ENCODE measurements around the gene RRM2.
"Not testable (repeated sequence)": the region's sequence is repeated elsewhere in the genome, so short reads cannot be mapped to it uniquely, and the experiment has no call there.

Gene RRM2

DNA sequence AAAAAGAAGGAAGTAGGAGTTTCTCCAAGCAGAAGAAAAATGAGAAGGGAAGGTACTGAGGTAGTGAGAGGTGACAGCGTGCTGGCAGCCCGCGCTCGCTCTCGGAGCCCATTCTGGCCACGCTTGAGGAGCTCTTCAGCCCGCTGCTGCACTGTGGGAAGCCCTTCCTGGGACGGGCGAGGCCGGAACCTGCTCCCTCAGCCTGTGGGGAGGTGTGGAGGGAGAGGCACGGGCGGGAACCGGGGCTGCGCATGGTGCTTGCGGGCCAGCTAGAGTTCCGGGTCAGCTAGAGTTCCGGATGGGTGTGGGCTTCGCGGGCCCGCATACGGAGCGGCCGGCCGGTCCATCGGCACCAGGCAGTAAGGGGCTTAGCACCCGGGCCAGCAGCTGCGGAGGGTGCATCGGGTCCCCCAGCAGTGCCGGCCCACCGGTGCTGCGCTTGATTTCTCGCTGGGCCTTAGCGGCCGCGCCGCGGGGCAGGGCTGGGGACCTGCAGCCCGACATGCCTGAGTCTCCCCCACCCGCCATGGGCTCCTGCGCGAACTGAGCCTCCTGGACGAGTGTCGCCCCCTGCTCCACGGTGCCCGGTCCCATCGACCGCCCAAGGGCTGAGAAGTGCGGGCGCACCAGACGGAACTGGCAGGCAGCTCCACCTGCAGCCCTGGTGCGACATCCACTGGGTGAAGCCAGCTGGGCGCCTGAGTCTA, 31.2 kb upstream of the RRM2 start:
- no peak for DNase-seq (ENCODE audit: low read depth)

- DNase-seq (ENCODE audit: low read depth) = not testable (repeated sequence)
These were observed 30.7 kb upstream of the RRM2 start for GRCh38 chr2:10091889-10092244.

- DNase-seq (ENCODE audit: low read depth) = no peak
These were observed 28.2 kb upstream of the RRM2 start for GRCh38 chr2:10094271-10094814.

GRCh38 chr2:10095175-10095574, 27.4 kb upstream of the RRM2 start:
- no peak for DNase-seq (ENCODE audit: low read depth)

DNA sequence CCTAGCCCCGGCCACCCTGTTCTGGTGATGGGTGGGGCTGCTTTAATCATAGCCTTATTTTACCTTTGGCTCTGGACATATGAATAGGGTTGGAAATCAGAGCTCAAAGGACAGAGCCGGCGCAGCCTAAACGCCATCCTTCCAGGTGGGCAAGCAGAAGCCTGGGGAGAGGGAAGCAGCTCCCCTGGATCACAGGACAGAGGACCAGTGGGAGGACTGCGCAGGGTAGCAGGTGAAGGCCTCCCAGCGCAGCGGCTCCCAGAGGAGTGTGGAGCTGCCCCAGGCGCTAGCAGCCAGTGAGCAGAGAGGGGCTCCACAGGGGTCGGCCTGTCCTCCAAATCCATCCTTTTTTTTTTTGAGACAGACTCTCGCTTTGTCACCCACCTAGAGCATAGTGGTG, 25.9 kb upstream of the RRM2 start:
- DNase-seq (ENCODE audit: low read depth) = no peak

DNA sequence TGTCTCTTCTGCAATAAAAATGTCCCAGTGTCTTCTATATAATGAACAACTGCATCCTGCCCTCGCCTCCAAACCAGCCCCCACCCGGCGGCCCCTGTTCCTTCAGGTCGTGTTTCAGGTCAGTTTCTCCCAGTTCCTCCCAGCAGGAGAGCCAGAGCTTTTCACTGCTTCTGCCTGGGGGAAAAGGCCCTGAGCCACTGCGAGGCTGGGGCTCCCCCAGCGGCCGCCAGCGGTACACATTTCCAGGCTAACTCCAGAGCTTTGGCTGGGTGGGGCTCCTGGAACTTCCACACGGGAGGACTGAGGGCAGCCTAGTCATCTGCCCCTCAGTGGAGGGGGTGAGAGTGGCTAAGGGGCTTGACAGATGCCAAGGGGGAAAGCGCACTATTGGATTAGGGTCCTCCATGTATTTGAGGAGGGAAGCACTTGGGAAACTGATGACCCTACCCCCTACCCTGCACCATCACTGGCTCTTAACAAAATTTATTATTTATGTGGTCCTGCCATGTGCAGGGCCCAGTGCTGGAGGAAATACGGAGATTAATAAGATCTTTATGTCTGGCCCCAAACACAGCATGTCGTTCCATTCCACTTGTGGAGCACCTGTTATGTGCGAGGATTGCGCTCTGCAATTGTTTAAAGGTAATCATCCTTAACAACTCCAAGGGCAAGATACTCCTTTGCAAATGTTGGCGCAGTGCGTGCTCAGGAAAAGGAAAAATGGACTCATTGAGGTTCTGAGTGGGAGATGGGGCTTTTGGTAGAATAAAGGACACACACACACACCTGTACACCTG, 25.0 kb upstream of the RRM2 start:
- no peak for DNase-seq (ENCODE audit: low read depth)

GRCh38 chr2:10101491-10101890, 21.0 kb upstream of the RRM2 start:
- no peak for DNase-seq (ENCODE audit: low read depth)

DNA sequence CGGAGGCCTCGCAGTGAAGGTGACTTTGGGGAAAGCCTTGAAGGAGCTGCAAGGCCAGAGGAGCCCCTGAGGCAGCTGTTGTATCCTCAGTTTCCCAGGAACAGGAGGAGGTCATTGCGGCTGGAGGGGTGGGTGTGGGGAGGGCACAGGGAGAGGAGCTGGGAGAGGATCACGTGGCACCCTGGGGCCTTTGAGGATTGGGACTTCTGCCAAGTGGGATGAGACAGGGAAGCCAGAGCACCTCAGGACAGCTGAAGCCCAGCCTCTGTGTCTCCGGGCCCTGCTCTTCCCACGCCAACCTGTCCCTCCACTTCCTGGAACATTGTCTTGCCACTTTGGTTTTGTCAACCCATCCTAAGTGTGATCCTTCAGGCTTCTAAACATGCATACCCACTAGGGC, 19.4 kb upstream of the RRM2 start:
- no peak for DNase-seq (ENCODE audit: low read depth)

DNA sequence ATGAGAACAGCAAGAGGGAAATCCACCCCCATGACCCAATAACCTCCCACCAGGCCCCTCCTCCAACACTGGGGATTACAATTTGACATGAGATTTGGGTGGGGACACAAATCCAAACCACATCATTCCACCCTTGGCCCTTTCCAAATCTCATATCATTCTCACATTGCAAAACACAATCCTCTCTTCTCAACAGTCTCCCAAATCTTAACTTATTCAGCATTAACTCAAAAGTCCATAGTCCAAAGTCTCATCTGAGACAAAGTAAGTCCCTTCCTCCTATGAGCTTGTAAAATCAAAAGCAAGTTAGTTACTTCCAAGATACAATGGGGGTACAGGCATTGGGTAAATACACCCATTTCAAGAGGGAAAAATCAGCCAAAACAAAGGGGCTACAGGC, 17.6 kb upstream of the RRM2 start:
- not testable (repeated sequence) for DNase-seq (ENCODE audit: low read depth)

- no peak for DNase-seq (ENCODE audit: low read depth)
These were observed 13.2 kb upstream of the RRM2 start for GRCh38 chr2:10109311-10109710.

- DNase-seq (ENCODE audit: low read depth) = no peak
These were observed 3.6 kb upstream of the RRM2 start for GRCh38 chr2:10119027-10119325.

- DNase-seq (ENCODE audit: low read depth) = no peak
These were observed 2.9 kb upstream of the RRM2 start for GRCh38 chr2:10119601-10120157.

DNA sequence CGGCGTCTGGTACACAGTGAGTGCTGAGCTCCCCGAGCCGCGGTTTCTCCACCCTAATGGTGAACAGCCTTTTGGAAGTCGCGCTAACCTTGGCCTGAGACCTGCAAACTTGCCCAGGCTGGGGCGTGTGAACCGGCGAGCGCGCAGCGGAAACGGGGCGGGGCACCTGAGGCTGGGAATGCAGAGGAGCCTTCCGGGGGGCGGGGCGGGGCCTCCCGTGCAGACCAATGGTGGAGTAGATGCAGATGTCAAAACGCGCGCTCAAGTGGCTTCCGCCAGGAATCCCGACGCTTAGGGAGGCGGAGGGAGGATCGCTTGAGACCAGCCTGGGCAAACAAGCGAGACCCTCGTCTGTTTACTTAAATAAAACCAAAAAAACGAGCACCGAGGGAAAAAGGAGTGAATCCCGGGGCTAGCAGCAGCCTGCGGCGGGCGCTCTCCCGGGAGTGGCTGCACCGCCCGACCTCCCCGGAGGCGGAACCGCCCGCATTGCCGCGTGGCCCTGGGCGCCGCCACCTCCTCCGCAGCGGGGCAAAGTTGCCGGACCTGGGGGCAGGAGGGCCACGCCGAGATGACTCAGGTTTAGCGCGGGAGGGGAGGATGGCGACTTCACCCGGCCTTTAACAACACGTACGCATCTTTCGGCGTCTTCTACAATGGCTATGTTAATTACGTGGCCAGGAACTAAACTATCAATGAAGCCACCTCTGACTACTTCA, 2.2 kb upstream of the RRM2 start:
- peak; percentile 90 for DNase-seq (ENCODE audit: low read depth)

- DNase-seq (ENCODE audit: low read depth) = no peak
These were observed 1.5 kb upstream of the RRM2 start for GRCh38 chr2:10120877-10121574.

DNA sequence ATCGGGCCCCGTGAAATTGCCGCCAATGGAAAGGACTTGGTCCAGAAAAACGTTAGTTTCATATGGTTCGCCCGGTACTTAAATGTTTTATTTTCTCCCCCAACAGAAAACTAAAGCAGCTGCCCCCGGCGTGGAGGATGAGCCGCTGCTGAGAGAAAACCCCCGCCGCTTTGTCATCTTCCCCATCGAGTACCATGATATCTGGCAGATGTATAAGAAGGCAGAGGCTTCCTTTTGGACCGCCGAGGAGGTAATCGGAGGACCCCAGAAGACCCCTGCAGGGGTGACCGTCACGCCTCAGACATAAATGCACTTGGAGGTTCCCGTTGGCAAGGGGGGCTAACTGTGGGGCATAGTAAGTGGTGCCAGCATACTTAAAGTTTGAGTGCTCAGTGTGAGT, 742 bp downstream of the RRM2 start:
- DNase-seq (ENCODE audit: low read depth) = no peak

DNA sequence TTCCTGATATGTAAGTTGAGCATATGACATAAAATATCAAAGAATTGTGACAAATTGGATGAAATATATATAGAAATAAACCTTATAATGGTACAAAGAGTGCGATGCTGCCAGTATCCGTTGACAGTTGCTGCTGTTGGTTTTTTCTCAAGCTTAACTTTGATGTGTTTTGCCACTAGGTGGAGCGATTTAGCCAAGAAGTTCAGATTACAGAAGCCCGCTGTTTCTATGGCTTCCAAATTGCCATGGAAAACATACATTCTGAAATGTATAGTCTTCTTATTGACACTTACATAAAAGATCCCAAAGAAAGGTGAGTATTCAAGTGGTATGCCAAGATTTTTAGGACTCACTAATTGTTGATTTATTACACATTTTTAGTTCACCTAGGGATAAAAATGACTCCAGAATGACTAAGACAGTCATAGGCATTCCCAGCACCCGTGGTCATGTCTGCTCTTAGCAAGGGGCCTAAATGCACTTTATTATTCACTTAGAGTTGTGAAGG, 2.1 kb downstream of the RRM2 start:
- DNase-seq (ENCODE audit: low read depth) = no peak

DNA sequence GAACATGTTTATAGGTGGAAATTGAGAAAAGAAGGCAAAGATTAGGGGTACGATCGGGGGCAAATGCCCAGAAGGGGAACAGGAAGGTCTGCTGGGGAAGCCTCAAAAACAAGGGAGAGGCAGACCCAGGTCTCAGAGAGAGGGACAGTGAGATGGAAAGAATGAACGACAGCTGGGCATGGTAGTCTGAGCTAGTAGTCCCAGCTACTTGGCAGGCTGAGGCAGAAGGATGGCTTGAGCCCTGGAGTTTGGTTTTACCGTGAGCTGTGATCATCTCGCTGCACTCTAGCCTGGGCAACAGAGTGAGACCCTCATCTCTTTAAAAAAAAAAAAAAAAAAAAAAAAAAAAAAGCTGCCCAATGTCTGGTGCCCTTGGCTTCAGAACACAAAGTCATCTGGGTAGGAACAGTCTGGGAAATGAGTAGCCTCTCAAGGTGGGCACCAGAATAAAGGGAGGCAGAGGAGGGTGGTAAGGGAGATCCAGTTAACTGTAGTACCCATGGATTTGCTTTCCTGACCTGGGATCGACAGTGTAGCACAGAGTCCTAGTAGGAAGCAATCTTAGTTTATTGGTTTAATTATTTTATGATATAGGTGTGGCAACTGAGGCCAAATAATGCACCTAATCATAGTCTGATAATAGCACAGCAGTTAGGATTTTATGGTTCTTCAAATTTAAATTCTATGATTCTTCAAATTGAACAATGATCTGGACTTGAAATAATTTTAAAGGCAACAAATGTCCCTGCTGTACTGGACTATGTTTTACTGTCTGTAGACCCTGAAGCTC, 3.5 kb downstream of the RRM2 start:
- DNase-seq (ENCODE audit: low read depth) = no peak

DNA sequence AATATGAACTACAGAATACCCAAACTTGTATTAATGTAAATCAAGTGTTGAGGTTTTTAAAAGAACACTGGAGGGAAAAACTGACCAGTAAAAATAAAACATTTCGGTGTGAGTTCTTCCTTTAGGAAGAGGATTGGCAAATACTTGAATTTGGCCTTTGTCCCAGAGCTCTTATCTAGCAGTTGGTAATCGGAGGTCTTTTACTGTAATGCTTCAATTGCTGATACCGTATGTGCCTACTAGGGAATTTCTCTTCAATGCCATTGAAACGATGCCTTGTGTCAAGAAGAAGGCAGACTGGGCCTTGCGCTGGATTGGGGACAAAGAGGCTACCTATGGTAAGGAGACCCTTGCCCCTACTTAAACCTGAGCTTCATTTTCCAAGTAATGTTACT, 4.1 kb downstream of the RRM2 start:
- DNase-seq (ENCODE audit: low read depth) = no peak

- no peak for DNase-seq (ENCODE audit: low read depth)
These were observed 5.9 kb downstream of the RRM2 start for GRCh38 chr2:10128420-10128819.

GRCh38 chr2:10129490-10129889, 7.0 kb downstream of the RRM2 start:
- no peak for DNase-seq (ENCODE audit: low read depth)

GRCh38 chr2:10132043-10132575, 9.6 kb downstream of the RRM2 start:
- DNase-seq (ENCODE audit: low read depth) = no peak
